Nephron progenitor cell (in vitro differentiated cells): ENCODE measurements around the gene RAP1GAP2.
A peak's percentile ranks its signal among the peaks of the same experiment; 100 is the strongest.
"Not testable (repeated sequence)": the region's sequence is repeated elsewhere in the genome, so short reads cannot be mapped to it uniquely, and the experiment has no call there.

Experiments used
- DNase-seq: peaks from one replicate; pipeline ENCODE4 v3.0.0; 2021
- H3K27ac Mint-ChIP-seq: 2 replicates; pipeline ENCODE4 v1.8.0; 2021; ENCODE audit warnings: mild to moderate bottlenecking, moderate library complexity, mixed read lengths
- H3K27me3 Mint-ChIP-seq: 2 replicates; pipeline ENCODE4 v1.8.0; 2021; ENCODE audit warnings: mild to moderate bottlenecking, low read depth, mixed read lengths; ENCODE audit not compliant: poor library complexity
- H3K36me3 Mint-ChIP-seq: 2 replicates; pipeline ENCODE4 v1.8.0; 2021; ENCODE audit warnings: low read depth, mixed read lengths
- H3K4me1 Mint-ChIP-seq: 2 replicates; pipeline ENCODE4 v1.8.0; 2021; ENCODE audit warnings: mixed read lengths
- H3K4me3 Mint-ChIP-seq: 2 replicates; pipeline ENCODE4 v1.8.0; 2021; ENCODE audit warnings: mild to moderate bottlenecking, moderate library complexity, mixed read lengths
- H3K9me3 Mint-ChIP-seq: 2 replicates; pipeline ENCODE4 v1.8.0; 2021; ENCODE audit warnings: mild to moderate bottlenecking, moderate library complexity, mixed read lengths
- CTCF ChIP-seq: fragments of 200-600 bp; sonication (generic); IDR thresholded peaks from 2 replicates; pipeline ENCODE4 v1.5.0; 2021; ENCODE audit warnings: antibody characterized with exemption

Gene RAP1GAP2

GRCh38 chr17:2782055-2782454 is 14.2 kb upstream of the RAP1GAP2 start:
- peaks cover 27% of the 10 kb centered on the region for H3K27me3 Mint-ChIP-seq
- no peaks in the 10 kb centered on the region for H3K36me3 Mint-ChIP-seq
- no peak overlapping the region for H3K27ac Mint-ChIP-seq
- H3K4me3 Mint-ChIP-seq: no peak overlapping the region
- H3K9me3 Mint-ChIP-seq: no peaks in the 10 kb centered on the region
- peaks cover 16% of the 10 kb centered on the region for H3K4me1 Mint-ChIP-seq
- DNase-seq: no peak
- TF ChIP-seq CTCF: no peak

- Mint-ChIP-seq H3K4me1 (peaks cover 14% of the 10 kb centered on the region), H3K4me3 (no peak overlapping the region), H3K27me3 (peaks cover 16% of the 10 kb centered on the region), H3K36me3 (no peaks in the 10 kb centered on the region), H3K9me3 (no peaks in the 10 kb centered on the region), H3K27ac (no peak overlapping the region)
- TF ChIP-seq CTCF: no peak
- no peak for DNase-seq
Measured at GRCh38 chr17:2783310-2784030, 12.8 kb upstream of the RAP1GAP2 start.

- H3K4me1 Mint-ChIP-seq: peaks cover 17% of the 10 kb centered on the region
- H3K27me3 Mint-ChIP-seq: peaks cover 5% of the 10 kb centered on the region
- TF ChIP-seq CTCF: no peak
- H3K27ac Mint-ChIP-seq: no peak overlapping the region
- H3K9me3 Mint-ChIP-seq: no peaks in the 10 kb centered on the region
- no peak overlapping the region for H3K4me3 Mint-ChIP-seq
- no peak for DNase-seq
- no peaks in the 10 kb centered on the region for H3K36me3 Mint-ChIP-seq
Measured at GRCh38 chr17:2784864-2785263, 11.4 kb upstream of the RAP1GAP2 start.

- H3K27me3 Mint-ChIP-seq, H3K36me3 Mint-ChIP-seq, H3K4me3 Mint-ChIP-seq, DNase-seq, H3K27ac Mint-ChIP-seq, H3K9me3 Mint-ChIP-seq: not testable (repeated sequence)
- peaks cover 21% of the 10 kb centered on the region for H3K4me1 Mint-ChIP-seq
Measured at GRCh38 chr17:2785376-2785775, 10.9 kb upstream of the RAP1GAP2 start.

DNA sequence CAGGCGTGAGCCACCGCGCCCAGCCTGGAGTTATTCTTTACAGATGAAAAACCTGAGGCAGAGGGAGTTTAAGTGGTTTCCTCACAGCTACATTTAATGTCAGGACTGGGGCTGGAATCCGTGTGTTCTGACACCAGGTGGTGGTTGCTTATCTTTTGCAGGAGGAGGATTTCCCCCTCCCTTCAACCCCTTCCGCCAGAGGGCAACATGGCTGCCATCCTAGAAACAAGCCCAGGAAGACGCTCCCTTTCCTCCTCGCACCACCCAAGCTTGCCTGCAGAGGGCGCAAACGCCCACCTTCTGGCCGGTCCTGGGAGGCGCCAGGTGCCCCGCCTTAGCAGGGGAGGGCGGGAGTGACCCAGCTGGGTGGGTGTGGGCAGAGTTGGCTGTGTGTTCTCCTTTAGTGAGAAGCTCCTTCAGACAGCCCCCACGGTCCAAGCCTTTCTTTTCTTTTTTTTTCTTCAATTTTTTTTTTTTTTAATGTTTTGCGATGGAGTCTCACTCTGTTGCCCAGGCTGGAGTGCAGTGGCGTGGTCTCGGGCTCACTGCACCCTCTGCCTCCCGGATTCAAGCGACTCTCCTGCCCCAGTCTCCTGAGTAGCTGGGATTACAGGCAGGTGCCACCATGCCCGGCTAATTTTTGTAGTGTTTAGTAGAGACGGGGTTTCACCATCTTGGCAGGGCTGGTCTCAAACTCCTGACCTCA is 9.9 kb upstream of the RAP1GAP2 start:
- Mint-ChIP-seq H3K27me3 (peaks cover 5% of the 10 kb centered on the region), H3K4me1 (peaks cover 22% of the 10 kb centered on the region), H3K9me3 (no peaks in the 10 kb centered on the region), H3K27ac (no peak overlapping the region), H3K36me3 (no peaks in the 10 kb centered on the region), H3K4me3 (no peak overlapping the region)
- peak; percentile 93 for DNase-seq
- TF ChIP-seq CTCF: peak; percentile 87

DNA sequence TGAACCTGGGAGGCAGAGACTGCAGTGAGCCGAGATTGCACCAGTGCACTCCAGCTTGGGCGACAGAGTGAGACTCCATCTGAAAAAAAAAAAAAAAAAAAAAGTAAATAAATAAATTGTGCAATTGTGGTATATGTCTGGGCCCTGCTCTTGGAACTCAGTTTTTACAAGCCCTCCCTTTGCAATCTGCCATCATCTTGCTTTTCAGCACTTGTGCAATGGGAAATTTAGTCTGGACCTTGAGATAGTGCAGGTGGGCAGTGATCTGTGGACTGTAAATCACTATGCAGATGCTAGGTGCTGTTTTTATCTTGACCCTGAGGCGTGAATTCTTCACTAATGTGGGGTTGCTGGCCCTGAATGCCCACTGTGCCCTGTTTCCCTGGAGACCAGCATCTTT is 6.5 kb upstream of the RAP1GAP2 start:
- Mint-ChIP-seq H3K4me3 (no peak overlapping the region), H3K36me3 (no peaks in the 10 kb centered on the region)

More for the DNA sequence above, 6.5 kb upstream of the RAP1GAP2 start:
- no peak for DNase-seq
- no peak for TF ChIP-seq CTCF
- Mint-ChIP-seq H3K27me3 (peaks cover 6% of the 10 kb centered on the region), H3K4me1 (peaks cover 29% of the 10 kb centered on the region), H3K9me3 (no peaks in the 10 kb centered on the region), H3K27ac (no peak overlapping the region)
